K562 (cell line): ENCODE data around the gene SET. TPM values are rescaled to one million over a fixed set of nuclear protein-coding genes. Genes with fewer than 3 reads are reported as not detected.

Experiments used
- CAMTA2 ChIP-seq: fragments of 250-450 bp; sonication (Bioruptor Pico); conservative IDR thresholded peaks from 2 replicates; pipeline ENCODE4 v1.5.1; 2022
- CREBBP ChIP-seq: IDR thresholded peaks from one replicate; pipeline ENCODE4 v1.6.1; 2012; ENCODE audit warnings: low read depth, mild to moderate bottlenecking, control low read depth, inconsistent platforms, low read length
- EP300 ChIP-seq: IDR thresholded peaks from 2 replicates; pipeline ENCODE4 v1.6.1; 2012; ENCODE audit warnings: low read length, improper control_type of control experiment
- FOXA3 ChIP-seq, 2 experiments: fragments of 450-650 bp in 1 of 2; sonication (generic) in 1 of 2; formaldehyde crosslinking; IDR thresholded peaks in 1 of 2; conservative IDR thresholded peaks in 1 of 2; 2 replicates each; pipeline versions ENCODE4 v1.4.0 to v1.8.0; 2020 to 2022; ENCODE audit warnings: mild to moderate bottlenecking in 2 of 2, missing genetic modification reagents in 1 of 2
- HMG20A ChIP-seq: fragments of 450-650 bp; formaldehyde crosslinking; conservative IDR thresholded peaks from 2 replicates; pipeline ENCODE4 v1.4.0; 2020; ENCODE audit warnings: mild to moderate bottlenecking, mixed read lengths
- HNRNPUL1 ChIP-seq: fragments of 200-400 bp; formaldehyde crosslinking; IDR thresholded peaks from 2 replicates; pipeline ENCODE4 v1.6.1; 2017; ENCODE audit warnings: low read length
- KDM5B ChIP-seq: fragments of 200-600 bp; sonication (generic); IDR thresholded peaks from 2 replicates; pipeline ENCODE4 v1.6.1; 2012; ENCODE audit warnings: low read depth, mild to moderate bottlenecking, moderate library complexity, low read length, control low read depth, inconsistent platforms; ENCODE audit not compliant: insufficient replicate concordance
- NR2F6 ChIP-seq: fragments of 450-650 bp; formaldehyde crosslinking; IDR thresholded peaks from 2 replicates; pipeline ENCODE4 v1.4.0; 2020; ENCODE audit warnings: mild to moderate bottlenecking
- NR4A1 ChIP-seq, 2 experiments: fragments of 250-450 bp in 1 of 2; fragments of 450-650 bp in 1 of 2; sonication (Bioruptor Pico) in 1 of 2; IDR thresholded peaks; 2 replicates each; pipeline versions ENCODE4 v1.4.0 to v1.6.1; 2016 to 2020; ENCODE audit warnings: mild to moderate bottlenecking in 2 of 2, missing compliant biosample characterization in 1 of 2, missing genetic modification characterization in 1 of 2, moderate library complexity in 1 of 2
- PHTF2 ChIP-seq: fragments of 250-450 bp; sonication (Bioruptor Pico); IDR thresholded peaks from 2 replicates; pipeline ENCODE4 v1.5.0; 2021; ENCODE audit warnings: mild to moderate bottlenecking
- PRPF4 ChIP-seq: fragments of 200-400 bp; formaldehyde crosslinking; IDR thresholded peaks from one replicate; pipeline ENCODE4 v1.6.1; 2017; ENCODE audit warnings: low read length, low read depth, mild to moderate bottlenecking; ENCODE audit not compliant: insufficient read depth, poor library complexity, severe bottlenecking
- ZBTB9 ChIP-seq: fragments of 450-650 bp; formaldehyde crosslinking; IDR thresholded peaks from 2 replicates; pipeline ENCODE4 v1.4.0; 2020; ENCODE audit warnings: mild to moderate bottlenecking, moderate library complexity
- ZNF75A ChIP-seq: fragments of 450-650 bp; formaldehyde crosslinking; IDR thresholded peaks from 2 replicates; pipeline ENCODE4 v1.4.0; 2020; ENCODE audit warnings: mild to moderate bottlenecking
- polyA plus RNA-seq, 8 experiments: library from polyadenylated mRNA; depleted of rRNA in 4 of 8; stranded (reverse) in 5 of 8; unstranded in 3 of 8; fragments of >200 nt; fragmentation: Nextera tagmentation in 2 of 8; fragmentation: Illumina TruSeq in 1 of 8; extraction: Ambion mirVana in 2 of 8; extraction: Trizol in 1 of 8; gene quantifications; 2 replicates each; pipeline versions ENCODE4 v1.2.1 to v1.2.3, GENCODE V29; 2011 to 2014; ENCODE audit warnings: inconsistent platforms in 1 of 8, missing spikeins in 1 of 8
- total RNA-seq, 7 experiments: library from RNA; depleted of rRNA in 6 of 7; stranded (reverse); fragments of >200 nt in 6 of 7; fragmentation: Illumina TruSeq in 2 of 7; extraction: Trizol in 2 of 7; gene quantifications; 2 replicates each; pipeline versions ENCODE4 v1.2.1 to v1.2.3, GENCODE V29; 2011 to 2021; ENCODE audit warnings: low replicate concordance in 1 of 7
- TF ChIP-seq, protein P1 (sequence below): fragments of 250-450 bp; sonication (Bioruptor Pico); IDR thresholded peaks from 2 replicates; pipeline ENCODE4 v1.4.0; 2020; ENCODE audit warnings: mild to moderate bottlenecking, moderate library complexity
- TF ChIP-seq, protein P2 (sequence below): fragments of 450-650 bp; IDR thresholded peaks from 2 replicates; pipeline ENCODE4 v1.6.1; 2014; ENCODE audit warnings: low read depth, mild to moderate bottlenecking, moderate library complexity, borderline replicate concordance
- TF ChIP-seq, protein P3 (sequence below), 2 experiments: fragments of 450-650 bp in 1 of 2; IDR thresholded peaks; 2 replicates each; pipeline ENCODE4 v1.6.1; 2011 to 2017; ENCODE audit warnings: low read depth in 2 of 2, antibody characterized with exemption in 1 of 2, borderline replicate concordance in 1 of 2, low read length in 1 of 2, mild to moderate bottlenecking in 1 of 2, mixed read lengths in 1 of 2; ENCODE audit not compliant: control insufficient read depth in 1 of 2

The SET gene
- total and polyA plus RNA-seq, 9 of the 15 experiments (the other 6 are each of a cell fraction or from before 2014, with no cell fraction given): 404 to 1,447 (median 907) TPM

DNA sequence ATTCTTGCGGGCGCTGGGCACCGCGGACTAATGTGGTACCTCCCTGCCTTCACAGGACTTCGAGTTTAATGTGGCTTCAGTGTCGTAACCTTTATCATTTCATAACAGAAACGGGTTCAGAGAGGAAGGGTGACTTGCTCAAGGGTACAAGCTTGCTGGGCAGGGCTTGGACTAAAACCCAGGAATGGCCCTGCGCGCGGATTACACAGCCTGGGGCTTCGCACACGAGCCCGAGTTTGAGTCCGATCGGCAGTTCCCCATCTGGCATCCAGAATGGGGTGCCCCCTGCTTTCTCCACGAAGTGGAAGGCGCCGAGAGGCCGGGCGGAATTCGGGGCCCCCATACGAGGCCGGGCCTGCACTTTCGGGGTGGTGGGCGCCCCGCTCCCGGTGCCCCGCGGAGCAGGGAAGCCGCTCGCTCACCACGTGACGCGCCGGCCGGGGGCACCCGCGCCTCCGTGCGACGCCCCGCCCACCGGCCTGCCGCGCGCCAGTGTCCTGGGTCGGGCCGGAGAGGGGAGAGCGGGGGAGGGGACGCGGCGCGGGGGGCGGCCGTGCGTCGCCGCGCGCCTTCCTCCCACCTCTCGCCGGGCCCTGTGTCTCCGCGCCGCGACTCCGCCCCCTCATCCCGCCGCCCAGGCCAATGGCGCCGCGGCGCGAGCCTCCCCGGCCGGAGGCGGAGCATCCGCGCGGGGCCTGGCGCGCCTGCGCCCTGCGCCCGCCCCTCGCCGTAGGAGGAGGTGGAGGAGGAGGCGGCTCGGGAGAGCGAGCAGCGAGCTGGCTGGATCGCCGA lies at the start of gene SET (continued):
- no peak for TF ChIP-seq CREBBP
- no peak for TF ChIP-seq CAMTA2 (CRISPR knock-in tag)
- TF ChIP-seq KDM5B: no peak
- TF ChIP-seq FOXA3 (CRISPR knock-in tag; conservative IDR thresholded peaks at IDR 0.05 in 1 of 2, IDR thresholded peaks at IDR 0.05 in 1 of 2): 0 out of 4 replicates have a peak, but pooled peaks of 1 of the 2 experiments have one; percentile 17
- no peak for TF ChIP-seq HNRNPUL1
- peak; percentile 82; the same call in 1 of the 2 replicates for TF ChIP-seq NR2F6 (CRISPR knock-in tag)
- TF ChIP-seq HMG20A (CRISPR knock-in tag): no peak
- peak; percentile 93 for TF ChIP-seq ZBTB9 (CRISPR knock-in tag)
- TF ChIP-seq, protein P1, sequence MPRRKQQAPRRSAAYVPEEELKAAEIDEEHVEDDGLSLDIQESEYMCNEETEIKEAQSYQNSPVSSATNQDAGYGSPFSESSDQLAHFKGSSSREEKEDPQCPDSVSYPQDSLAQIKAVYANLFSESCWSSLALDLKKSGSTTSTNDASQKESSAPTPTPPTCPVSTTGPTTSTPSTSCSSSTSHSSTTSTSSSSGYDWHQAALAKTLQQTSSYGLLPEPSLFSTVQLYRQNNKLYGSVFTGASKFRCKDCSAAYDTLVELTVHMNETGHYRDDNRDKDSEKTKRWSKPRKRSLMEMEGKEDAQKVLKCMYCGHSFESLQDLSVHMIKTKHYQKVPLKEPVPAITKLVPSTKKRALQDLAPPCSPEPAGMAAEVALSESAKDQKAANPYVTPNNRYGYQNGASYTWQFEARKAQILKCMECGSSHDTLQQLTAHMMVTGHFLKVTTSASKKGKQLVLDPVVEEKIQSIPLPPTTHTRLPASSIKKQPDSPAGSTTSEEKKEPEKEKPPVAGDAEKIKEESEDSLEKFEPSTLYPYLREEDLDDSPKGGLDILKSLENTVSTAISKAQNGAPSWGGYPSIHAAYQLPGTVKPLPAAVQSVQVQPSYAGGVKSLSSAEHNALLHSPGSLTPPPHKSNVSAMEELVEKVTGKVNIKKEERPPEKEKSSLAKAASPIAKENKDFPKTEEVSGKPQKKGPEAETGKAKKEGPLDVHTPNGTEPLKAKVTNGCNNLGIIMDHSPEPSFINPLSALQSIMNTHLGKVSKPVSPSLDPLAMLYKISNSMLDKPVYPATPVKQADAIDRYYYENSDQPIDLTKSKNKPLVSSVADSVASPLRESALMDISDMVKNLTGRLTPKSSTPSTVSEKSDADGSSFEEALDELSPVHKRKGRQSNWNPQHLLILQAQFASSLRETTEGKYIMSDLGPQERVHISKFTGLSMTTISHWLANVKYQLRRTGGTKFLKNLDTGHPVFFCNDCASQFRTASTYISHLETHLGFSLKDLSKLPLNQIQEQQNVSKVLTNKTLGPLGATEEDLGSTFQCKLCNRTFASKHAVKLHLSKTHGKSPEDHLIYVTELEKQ (CRISPR knock-in tag): peak; percentile 59; the same call in 1 of the 2 replicates
- TF ChIP-seq EP300: 0 out of 2 replicates have a peak, but pooled peaks have one; percentile 42
- TF ChIP-seq, protein P2, sequence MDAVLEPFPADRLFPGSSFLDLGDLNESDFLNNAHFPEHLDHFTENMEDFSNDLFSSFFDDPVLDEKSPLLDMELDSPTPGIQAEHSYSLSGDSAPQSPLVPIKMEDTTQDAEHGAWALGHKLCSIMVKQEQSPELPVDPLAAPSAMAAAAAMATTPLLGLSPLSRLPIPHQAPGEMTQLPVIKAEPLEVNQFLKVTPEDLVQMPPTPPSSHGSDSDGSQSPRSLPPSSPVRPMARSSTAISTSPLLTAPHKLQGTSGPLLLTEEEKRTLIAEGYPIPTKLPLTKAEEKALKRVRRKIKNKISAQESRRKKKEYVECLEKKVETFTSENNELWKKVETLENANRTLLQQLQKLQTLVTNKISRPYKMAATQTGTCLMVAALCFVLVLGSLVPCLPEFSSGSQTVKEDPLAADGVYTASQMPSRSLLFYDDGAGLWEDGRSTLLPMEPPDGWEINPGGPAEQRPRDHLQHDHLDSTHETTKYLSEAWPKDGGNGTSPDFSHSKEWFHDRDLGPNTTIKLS: peak; percentile 75; the same call in 1 of the 2 replicates
- TF ChIP-seq NR4A1 (CRISPR knock-in tag; IDR thresholded peaks at IDR 0.05): peak; percentile 99
- peak; percentile 88 for TF ChIP-seq NR4A1 (tag; IDR thresholded peaks at IDR 0.05)
- 0 out of 2 replicates have a peak, but pooled peaks have one; percentile 55 for TF ChIP-seq ZNF75A
- no peak for TF ChIP-seq PRPF4
- TF ChIP-seq, protein P3, sequence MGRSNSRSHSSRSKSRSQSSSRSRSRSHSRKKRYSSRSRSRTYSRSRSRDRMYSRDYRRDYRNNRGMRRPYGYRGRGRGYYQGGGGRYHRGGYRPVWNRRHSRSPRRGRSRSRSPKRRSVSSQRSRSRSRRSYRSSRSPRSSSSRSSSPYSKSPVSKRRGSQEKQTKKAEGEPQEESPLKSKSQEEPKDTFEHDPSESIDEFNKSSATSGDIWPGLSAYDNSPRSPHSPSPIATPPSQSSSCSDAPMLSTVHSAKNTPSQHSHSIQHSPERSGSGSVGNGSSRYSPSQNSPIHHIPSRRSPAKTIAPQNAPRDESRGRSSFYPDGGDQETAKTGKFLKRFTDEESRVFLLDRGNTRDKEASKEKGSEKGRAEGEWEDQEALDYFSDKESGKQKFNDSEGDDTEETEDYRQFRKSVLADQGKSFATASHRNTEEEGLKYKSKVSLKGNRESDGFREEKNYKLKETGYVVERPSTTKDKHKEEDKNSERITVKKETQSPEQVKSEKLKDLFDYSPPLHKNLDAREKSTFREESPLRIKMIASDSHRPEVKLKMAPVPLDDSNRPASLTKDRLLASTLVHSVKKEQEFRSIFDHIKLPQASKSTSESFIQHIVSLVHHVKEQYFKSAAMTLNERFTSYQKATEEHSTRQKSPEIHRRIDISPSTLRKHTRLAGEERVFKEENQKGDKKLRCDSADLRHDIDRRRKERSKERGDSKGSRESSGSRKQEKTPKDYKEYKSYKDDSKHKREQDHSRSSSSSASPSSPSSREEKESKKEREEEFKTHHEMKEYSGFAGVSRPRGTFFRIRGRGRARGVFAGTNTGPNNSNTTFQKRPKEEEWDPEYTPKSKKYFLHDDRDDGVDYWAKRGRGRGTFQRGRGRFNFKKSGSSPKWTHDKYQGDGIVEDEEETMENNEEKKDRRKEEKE (IDR thresholded peaks at IDR 0.05; ENCODE audit: borderline replicate concordance in 1 of 2, control insufficient read depth in 1 of 2, low read depth in 2 of 2, low read length in 1 of 2): no peak
- no peak for TF ChIP-seq PHTF2 (CRISPR knock-in tag)
